H1 (cell line): Measurements from ENCODE around the gene PSMB4. TPM values are rescaled to one million over a fixed set of nuclear protein-coding genes. Genes with fewer than 3 reads are reported as not detected.

Source experiments
- NANOG ChIP-seq: IDR thresholded peaks from 2 replicates; pipeline ENCODE4 v1.6.1; 2011; ENCODE audit warnings: low read length, low read depth, mild to moderate bottlenecking, inconsistent platforms; ENCODE audit not compliant: insufficient read depth, poor library complexity, severe bottlenecking
- TAF7 ChIP-seq: optimal IDR thresholded peaks from 2 replicates; pipeline ENCODE3; 2011; ENCODE audit warnings: low read depth, mild to moderate bottlenecking, inconsistent platforms, low read length, moderate library complexity, borderline replicate concordance
- polyA plus RNA-seq, 7 experiments: library from polyadenylated mRNA; depleted of rRNA in 3 of 7; stranded (reverse) in 5 of 7; unstranded in 2 of 7; fragments of >200 nt in 5 of 7; fragments of 200-250 nt in 2 of 7; gene quantifications; 1 replicate in 5 of 7; 2 replicates in 1 of 7; 4 replicates in 1 of 7; pipeline versions ENCODE4 v1.2.1 to v1.2.3, GENCODE V29; 2011 to 2013; ENCODE audit warnings: missing spikeins in 2 of 7, mixed read lengths in 2 of 7
- total RNA-seq: library from RNA; stranded (reverse); fragmentation: NEBNext Ultra II Directional; extraction: Animal tissue kit (Norgen Biotek cat#: 25700); gene quantifications from 2 replicates; pipeline ENCODE4 v1.2.1, GENCODE V29; 2021

PSMB4 gene
- total and polyA plus RNA-seq, 2 of the 8 experiments (the other 6 are each of a cell fraction or from before 2014, with no cell fraction given): 430 to 1,098 TPM

DNA sequence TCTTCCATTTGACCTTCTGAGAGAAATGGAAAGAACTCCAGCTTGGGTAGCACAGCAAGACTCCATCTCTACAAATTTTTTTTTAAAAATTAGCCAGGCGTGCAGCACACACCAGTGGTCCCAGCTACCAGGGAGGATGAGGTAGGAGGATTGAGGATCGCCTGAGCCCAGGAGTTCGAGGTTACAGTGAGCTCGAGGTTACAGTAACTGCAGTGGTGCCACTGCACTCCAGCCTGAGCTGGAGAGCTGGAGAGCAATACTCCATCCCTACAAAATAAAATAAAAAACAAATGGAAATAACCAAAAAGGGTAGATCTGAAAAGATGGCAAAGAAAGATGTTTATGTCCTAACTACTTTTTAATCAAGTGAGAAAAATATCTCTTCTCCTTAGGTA is 45.4 kb downstream of the PSMB4 start (continued):
- TF ChIP-seq TAF7 (no peak), NANOG (no peak)
